AG10803 (cell line): ENCODE measurements around the gene RCL1.

Source experiments
- DNase-seq: peaks from one replicate; pipeline ENCODE4 v3.0.0; 2010; ENCODE audit warnings: low read depth
- H3K4me3 ChIP-seq: 2 replicates; pipeline ENCODE4 v1.5.1; 2011; ENCODE audit warnings: mild to moderate bottlenecking, low read length, control low read depth
- TF ChIP-seq, protein P1 (sequence below): conservative IDR thresholded peaks from 2 replicates; pipeline ENCODE4 v1.5.1; 2011; ENCODE audit warnings: mild to moderate bottlenecking, low read length, control low read depth, inconsistent platforms

Gene RCL1

DNA sequence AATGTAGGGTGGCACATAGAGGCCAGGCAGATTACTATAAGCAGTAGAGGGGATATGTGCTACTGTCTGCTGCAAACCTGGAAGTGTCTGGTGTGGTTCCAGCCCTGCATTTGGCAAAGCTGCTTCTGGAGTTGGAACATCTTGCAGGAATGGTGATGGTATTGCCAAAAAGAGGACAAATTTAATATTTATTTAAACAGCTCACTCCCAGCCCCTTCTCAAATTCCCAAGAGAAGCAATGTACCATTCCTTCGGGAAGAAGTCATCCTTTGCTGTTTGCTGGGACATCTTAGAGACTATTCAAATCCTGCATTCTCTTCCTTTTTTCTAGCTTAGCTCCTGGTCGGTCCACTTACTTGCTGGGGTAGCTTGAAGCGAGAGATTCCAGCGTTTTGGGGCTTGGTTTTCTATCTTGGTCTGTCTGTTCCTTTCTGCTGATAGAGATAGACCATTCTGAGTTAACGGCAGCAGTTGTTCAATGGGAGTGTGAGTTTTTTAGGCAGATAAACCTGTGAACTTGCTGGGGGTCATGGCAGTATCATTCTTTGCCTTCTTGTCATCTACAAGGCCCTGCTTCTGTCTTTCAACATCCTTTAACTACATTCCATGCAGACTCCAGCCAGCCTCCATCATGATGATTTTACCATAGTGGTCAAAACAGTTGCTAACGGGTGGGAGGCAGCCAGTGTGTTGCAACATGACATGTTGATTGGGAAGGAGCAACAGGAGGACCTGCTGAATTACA lies 69.9 kb downstream of the RCL1 start:
- peak; percentile 72 for DNase-seq
- TF ChIP-seq, protein P1, sequence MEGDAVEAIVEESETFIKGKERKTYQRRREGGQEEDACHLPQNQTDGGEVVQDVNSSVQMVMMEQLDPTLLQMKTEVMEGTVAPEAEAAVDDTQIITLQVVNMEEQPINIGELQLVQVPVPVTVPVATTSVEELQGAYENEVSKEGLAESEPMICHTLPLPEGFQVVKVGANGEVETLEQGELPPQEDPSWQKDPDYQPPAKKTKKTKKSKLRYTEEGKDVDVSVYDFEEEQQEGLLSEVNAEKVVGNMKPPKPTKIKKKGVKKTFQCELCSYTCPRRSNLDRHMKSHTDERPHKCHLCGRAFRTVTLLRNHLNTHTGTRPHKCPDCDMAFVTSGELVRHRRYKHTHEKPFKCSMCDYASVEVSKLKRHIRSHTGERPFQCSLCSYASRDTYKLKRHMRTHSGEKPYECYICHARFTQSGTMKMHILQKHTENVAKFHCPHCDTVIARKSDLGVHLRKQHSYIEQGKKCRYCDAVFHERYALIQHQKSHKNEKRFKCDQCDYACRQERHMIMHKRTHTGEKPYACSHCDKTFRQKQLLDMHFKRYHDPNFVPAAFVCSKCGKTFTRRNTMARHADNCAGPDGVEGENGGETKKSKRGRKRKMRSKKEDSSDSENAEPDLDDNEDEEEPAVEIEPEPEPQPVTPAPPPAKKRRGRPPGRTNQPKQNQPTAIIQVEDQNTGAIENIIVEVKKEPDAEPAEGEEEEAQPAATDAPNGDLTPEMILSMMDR, result no peak
- no peak overlapping the region for H3K4me3 ChIP-seq

DNA sequence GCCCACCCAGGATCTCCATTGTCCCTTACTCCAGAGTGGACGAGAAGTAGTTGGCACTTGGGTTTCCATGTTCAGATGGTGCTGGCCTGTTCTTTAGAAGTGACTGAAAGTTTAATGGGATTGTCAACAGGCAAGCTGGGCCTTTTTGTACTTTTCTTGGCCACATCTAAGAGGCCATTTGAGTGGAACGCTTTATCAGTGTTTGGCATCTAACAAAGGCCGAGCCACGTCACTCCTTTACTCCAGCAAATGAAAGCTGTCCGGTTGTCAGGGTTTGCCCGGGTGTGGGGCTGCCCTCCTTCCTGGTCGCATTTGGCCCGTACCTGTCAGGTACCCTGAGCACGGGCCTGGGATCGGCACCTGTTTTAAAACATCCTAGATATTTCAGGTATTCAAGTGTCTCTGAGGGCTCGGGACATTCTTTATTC lies 71.5 kb downstream of the RCL1 start:
- DNase-seq, result no peak
- TF ChIP-seq, protein P1, result no peak
- H3K4me3 ChIP-seq, result no peak overlapping the region

DNA sequence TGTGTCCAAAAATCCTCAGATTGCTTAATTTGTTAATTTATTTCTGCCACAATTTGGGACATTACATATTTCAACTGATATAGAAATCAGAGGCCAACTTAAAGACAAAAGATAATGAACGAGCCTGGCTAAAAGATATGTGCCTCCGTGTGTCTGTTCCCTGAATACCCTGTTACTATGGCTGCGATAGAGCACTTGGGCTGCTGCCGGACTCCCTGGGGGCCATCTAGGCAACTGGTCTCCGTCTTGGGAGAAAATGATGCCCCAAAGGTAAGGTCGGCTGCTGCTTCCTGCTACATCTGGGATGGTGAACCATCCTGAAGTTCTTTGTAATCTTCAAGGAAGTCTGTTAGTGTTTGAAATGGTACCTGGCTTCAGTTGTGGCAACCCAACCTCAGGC lies 72.0 kb downstream of the RCL1 start:
- TF ChIP-seq, protein P1, result no peak
- DNase-seq, result no peak
- no peak overlapping the region for H3K4me3 ChIP-seq

DNA sequence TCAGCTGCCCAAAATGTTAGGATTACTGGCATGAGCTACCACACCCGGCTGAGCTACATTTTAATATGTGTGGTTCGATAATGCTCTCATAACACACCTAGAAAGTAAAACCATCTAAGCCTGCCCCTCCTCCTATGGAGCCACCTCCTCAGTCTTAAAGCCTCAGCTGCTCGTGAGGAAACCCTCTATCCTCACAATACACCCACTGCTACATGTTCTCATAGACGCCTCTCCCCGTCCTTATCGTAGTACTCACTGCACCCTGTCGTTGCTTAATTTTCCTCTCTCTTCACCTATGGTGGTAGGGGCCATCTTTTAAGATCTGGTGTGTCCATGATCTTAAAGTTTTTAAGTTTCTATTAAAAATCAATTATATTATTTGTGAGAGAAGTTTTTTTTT lies 72.9 kb downstream of the RCL1 start:
- DNase-seq, result no peak
- no peak overlapping the region for H3K4me3 ChIP-seq
- TF ChIP-seq, protein P1, result no peak

DNA sequence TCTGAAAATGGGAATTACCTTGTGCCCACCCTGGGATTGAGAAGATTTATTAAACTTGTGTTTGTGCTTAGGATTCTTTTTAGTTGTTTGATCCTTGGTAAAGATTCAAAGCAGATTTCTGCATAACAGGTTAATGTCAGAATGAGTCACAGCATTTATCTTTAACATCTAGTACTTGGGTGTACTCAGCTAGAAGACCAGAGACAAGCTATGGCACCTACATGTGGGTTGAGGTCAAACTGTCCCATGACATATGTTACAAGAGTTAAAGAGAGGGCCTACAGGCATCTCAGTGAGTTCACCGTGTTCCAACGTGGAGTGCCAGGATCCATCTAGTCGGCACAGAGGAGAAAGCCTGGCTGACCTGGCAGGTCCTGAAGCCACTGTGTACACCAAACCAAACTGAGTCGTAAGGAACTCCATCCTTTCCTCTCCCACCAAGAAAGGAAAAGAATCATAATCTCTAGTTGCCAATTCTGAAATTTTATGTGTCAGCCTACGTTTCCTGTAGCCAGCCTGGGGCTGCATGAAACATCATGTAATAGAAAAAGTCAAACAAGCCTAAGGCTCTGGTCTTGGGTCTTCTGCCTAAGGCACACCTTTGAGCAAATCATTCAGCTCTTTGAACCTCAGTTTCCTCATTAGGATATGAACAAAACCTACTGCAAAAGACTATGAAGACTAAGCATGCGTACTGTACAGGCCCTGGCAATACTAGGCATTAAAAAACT lies 73.7 kb downstream of the RCL1 start:
- TF ChIP-seq, protein P1, result no peak
- DNase-seq, result no peak
- no peak overlapping the region for H3K4me3 ChIP-seq

DNA sequence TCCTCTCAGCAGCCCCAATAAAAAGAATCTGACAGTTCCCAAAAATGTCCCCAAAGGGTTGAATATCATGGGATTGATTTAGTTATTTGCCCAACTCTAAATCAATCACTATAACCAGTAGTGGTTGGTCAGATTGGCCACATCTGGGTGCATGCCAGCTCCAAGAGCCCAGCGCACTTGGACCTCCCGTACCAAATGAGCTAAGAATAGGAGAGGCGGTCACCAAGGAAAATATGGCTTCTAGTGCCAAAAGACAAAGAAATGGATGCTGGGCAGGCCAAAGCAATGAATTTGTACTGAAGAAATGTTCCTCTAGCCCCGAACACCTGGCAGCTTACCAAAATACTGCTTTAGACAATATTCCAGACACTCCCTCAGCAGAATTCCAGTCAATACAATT lies 80.3 kb downstream of the RCL1 start:
- no peak overlapping the region for H3K4me3 ChIP-seq
- DNase-seq, result no peak

More for the DNA sequence above, 80.3 kb downstream of the RCL1 start:
- TF ChIP-seq, protein P1, result no peak
